T-cell (primary cell): ENCODE data around the gene TEN1. TPM values are rescaled to one million over a fixed set of nuclear protein-coding genes. Genes with fewer than 3 reads are reported as not detected.

Experiments used
- total RNA-seq, 35 experiments: library from RNA in 6 of 35; stranded (reverse) in 6 of 35; fragments of 120-200 nt in 1 of 35; gene quantifications; one replicate each; pipeline versions ENCODE4 v1.2.1 to v1.2.4 and lab custom pipeline; 2013 to 2026

Gene TEN1
- total RNA-seq, 5 donors from 2014 or later (not counting 1 experiment from before 2014, with no cell fraction given): 12.8 to 15.3 (median 14.3) TPM

Other genes starting within 250 kb of the TEN1 start
- 10 to 100 TPM in 4 of 5 donors, 1 to 10 TPM in 1; 8.4 to 35.7 (median 26.7) TPM for gene GALK1, start 214.0 kb upstream of the TEN1 start, total RNA-seq
- 10 to 100 TPM; 37.1 to 50.3 (median 39.2) TPM for gene UNK, start 194.4 kb upstream of the TEN1 start, total RNA-seq
- 100 to 1,000 TPM; 148 to 191 (median 180) TPM for gene UNC13D, start 134.8 kb upstream of the TEN1 start, total RNA-seq
- 100 to 1,000 TPM in 3 of 5 donors, 10 to 100 TPM in 2; 91.4 to 158 (median 138) TPM for gene WBP2, start 123.9 kb upstream of the TEN1 start, total RNA-seq
- 10 to 100 TPM in 3 of 5 donors, 1 to 10 TPM in 2; 2.6 to 24.6 (median 18.3) TPM for gene TRIM47, start 100.7 kb upstream of the TEN1 start, total RNA-seq
- 10 to 100 TPM; 22.1 to 52.2 (median 45.9) TPM for gene TRIM65, start 82.3 kb upstream of the TEN1 start, total RNA-seq
- 100 to 1,000 TPM; 116 to 170 (median 144) TPM for gene MRPL38, start 74.4 kb upstream of the TEN1 start, total RNA-seq
- 10 to 100 TPM; 25.7 to 45.3 (median 41.5) TPM for gene FBF1, start 38.2 kb upstream of the TEN1 start, total RNA-seq
- gene ACOX1, start 74 bp upstream of the TEN1 start, total RNA-seq: 10 to 100 TPM; 17.6 to 33.8 (median 29.1) TPM
- 10 to 100 TPM in 1 of 5 donors, 1 to 10 TPM in 4; 7.5 to 12.1 (median 9.0) TPM for gene CDK3, start 21.6 kb downstream of the TEN1 start, total RNA-seq
- 1 to 10 TPM in 1 of 5 donors, under 1 TPM in 4; 0.58 to 1.0 (median 0.72) TPM for gene EVPL, start 48.1 kb downstream of the TEN1 start, total RNA-seq
- 10 to 100 TPM; 71.9 to 81.6 (median 78.9) TPM for gene SRP68, start 93.3 kb downstream of the TEN1 start, total RNA-seq
- 1 to 10 TPM in 1 of 5 donors, under 1 TPM in 2, not detected in 2; 0.20 to 1.3 (median 0.73) TPM for gene GALR2, start 95.5 kb downstream of the TEN1 start, total RNA-seq
- gene ZACN, start 99.9 kb downstream of the TEN1 start, total RNA-seq: 1 to 10 TPM in 1 of 5 donors, under 1 TPM in 3, not detected in 1; 0.20 to 1.6 (median 0.31) TPM
- gene EXOC7, start 124.5 kb downstream of the TEN1 start, total RNA-seq: 100 to 1,000 TPM; 119 to 181 (median 156) TPM
- 1 to 10 TPM in 4 of 5 donors, under 1 TPM in 1; 0.99 to 3.0 (median 1.7) TPM for gene FOXJ1, start 162.0 kb downstream of the TEN1 start, total RNA-seq